Body of pancreas (tissue), 4 donors: ENCODE data around the gene IL18RAP. TPM values are rescaled to one million over a fixed set of nuclear protein-coding genes. Genes with fewer than 3 reads are reported as not detected.

Experiments used
- ATAC-seq: fragments of 150-250 bp; one replicate; pipeline ENCODE4 v1.9.1; 2016
- DNase-seq, 4 donors: peaks; one replicate each; pipeline ENCODE4 v3.0.0-alpha.2; 2019
- H3K27ac ChIP-seq, 4 donors: fragments of 200-600 bp; sonication (generic); 1 replicate in 3 of 4; 2 replicates in 1 of 4; pipeline versions ENCODE4 v1.5.1 to v1.6.1; 2016 to 2019; ENCODE audit warnings: mild to moderate bottlenecking in 1 of 4, mixed read lengths in 1 of 4, moderate library complexity in 1 of 4
- H3K27me3 ChIP-seq, 2 donors: fragments of 200-600 bp; sonication (generic); one replicate each; pipeline ENCODE4 v1.6.0; 2016; ENCODE audit warnings: mild to moderate bottlenecking in 1 of 2
- H3K36me3 ChIP-seq, 2 donors: fragments of 200-600 bp; sonication (generic); replicated peaks in 1 of 2; 2 replicates each; pipeline ENCODE4 v1.5.1; 2016; ENCODE audit warnings: low read depth in 2 of 2; ENCODE audit not compliant: insufficient read depth in 1 of 2
- H3K4me1 ChIP-seq: fragments of 200-600 bp; sonication (generic); one replicate; pipeline ENCODE4 v1.6.0; 2016
- H3K4me3 ChIP-seq, 2 donors: fragments of 200-600 bp; sonication (generic); 1 replicate in 1 of 2; 2 replicates in 1 of 2; pipeline ENCODE4 v1.5.1; 2016 to 2019
- H3K9me3 ChIP-seq, 3 donors: fragments of 200-600 bp; sonication (generic); 1 replicate in 2 of 3; 2 replicates in 1 of 3; pipeline ENCODE4 v1.5.1; 2016
- POLR2A ChIP-seq, 3 donors: fragments of 450-650 bp; IDR thresholded peaks; one replicate each; pipeline ENCODE4 v1.6.1; 2016; ENCODE audit warnings: antibody characterized with exemption in 3 of 3, mild to moderate bottlenecking in 2 of 3
- WGBS, 2 donors: methylation state at CpG; one replicate each; pipeline ENCODE4 v1.1.5; 2017; 5-methylcytosine and 5-hydroxymethylcytosine counted together
- intact Hi-C: fragments of 100-400 bp; cut with DNase I; formaldehyde crosslinking; loops from one replicate; pipeline ENCODE4 v1.15.1; 2023
- total RNA-seq, 2 donors: library from RNA; depleted of rRNA; stranded (reverse); fragments of >200 nt; gene quantifications; one replicate each; pipeline ENCODE4 v1.1.0, GENCODE V29; 2016
- TF ChIP-seq, protein P1 (sequence below), 7 experiments: fragments of 450-650 bp in 4 of 7; fragments of 200-600 bp in 3 of 7; sonication (generic) in 3 of 7; IDR thresholded peaks; one replicate each; pipeline ENCODE4 v1.5.1; 2016 to 2019; ENCODE audit warnings: antibody characterized with exemption in 7 of 7

IL18RAP gene
- total RNA-seq, 2 donors from 2014 or later, result 4.9 to 24.4 TPM

DNA sequence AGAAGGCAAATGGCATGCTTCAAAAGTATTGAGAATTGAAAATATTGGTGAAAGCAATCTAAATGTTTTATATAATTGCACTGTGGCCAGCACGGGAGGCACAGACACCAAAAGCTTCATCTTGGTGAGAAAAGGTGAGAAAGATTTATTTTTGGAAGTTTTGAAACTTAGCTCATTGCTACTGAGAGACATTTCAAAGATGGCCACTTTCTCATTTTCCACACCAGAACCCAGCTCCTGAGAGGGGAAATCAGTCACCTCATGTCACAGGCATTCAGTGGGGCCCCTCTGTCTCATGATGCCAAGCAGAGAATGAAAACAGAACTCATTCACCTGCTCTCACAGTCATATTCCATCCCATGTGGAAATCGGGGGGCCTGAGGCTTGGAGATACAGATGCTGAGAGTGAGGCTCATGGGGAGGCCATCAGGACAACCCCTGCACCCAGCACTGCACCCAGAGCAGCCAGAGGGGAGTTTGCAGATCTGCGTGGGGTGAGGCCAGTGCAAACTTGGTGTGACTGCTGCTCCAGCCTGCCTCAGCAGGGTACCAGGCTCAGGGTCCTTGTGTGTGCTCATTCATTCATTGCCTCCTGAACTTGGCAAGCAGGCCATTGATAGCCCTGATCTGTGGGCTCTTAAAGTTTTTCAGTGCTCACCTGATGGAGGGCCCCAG, 36.0 kb upstream of the IL18RAP start:
- peaks cover 0 to 3% (median 0%) of the 10 kb centered on the region in 3 donors for H3K9me3 ChIP-seq
- no peak for DNase-seq
- H3K4me3 ChIP-seq, result no peak overlapping the region
- intact Hi-C loops, result no loop called here
- TF ChIP-seq, protein P1, sequence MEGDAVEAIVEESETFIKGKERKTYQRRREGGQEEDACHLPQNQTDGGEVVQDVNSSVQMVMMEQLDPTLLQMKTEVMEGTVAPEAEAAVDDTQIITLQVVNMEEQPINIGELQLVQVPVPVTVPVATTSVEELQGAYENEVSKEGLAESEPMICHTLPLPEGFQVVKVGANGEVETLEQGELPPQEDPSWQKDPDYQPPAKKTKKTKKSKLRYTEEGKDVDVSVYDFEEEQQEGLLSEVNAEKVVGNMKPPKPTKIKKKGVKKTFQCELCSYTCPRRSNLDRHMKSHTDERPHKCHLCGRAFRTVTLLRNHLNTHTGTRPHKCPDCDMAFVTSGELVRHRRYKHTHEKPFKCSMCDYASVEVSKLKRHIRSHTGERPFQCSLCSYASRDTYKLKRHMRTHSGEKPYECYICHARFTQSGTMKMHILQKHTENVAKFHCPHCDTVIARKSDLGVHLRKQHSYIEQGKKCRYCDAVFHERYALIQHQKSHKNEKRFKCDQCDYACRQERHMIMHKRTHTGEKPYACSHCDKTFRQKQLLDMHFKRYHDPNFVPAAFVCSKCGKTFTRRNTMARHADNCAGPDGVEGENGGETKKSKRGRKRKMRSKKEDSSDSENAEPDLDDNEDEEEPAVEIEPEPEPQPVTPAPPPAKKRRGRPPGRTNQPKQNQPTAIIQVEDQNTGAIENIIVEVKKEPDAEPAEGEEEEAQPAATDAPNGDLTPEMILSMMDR (IDR thresholded peaks at IDR 0.05), result no peak
- TF ChIP-seq POLR2A (IDR thresholded peaks at IDR 0.05), result no peak
- no peaks in the 10 kb centered on the region for H3K36me3 ChIP-seq
- WGBS, 2 donors, result 56 to 59% methylated on average over 3 of the region's 3 CpGs
- H3K27ac ChIP-seq, result no peak overlapping the region
- no peaks in the 10 kb centered on the region for H3K27me3 ChIP-seq
- H3K4me1 ChIP-seq, result no peaks in the 10 kb centered on the region
- no peak for ATAC-seq

DNA sequence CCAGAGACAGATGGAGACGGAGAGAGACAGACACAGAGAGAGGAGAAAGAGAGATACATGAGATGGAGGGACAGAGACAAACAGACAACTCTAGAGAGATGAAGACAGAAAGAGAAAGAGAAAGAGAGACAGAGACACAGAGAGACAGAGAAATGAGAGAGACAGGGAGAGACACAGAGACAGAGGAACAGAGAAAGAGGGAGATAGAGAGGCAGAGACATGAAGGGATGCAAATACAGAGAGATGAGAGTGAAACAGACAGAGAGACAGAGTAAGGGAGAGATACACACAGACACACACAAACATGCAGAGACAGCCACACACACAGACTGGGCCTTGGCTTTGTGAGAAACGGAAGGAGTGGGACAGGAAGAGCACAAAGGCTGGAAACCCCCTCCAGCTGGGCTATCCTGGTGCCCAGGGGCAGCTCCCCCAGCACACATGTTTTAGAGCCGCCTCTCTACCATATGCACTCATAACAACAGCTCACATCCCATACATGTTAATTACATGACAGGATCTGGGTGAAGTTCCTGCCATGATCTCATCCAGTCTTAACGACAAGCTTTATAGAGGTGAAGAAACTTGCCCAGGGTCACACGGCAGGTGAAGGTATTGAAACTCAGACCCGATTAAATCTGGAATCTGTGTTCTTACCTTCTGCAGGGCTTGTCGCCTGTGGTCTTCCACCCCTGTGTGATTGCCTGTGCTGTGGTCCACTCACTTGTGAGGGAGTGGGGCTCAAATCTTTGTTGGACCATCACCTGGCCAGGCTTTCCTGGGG, 35.0 kb upstream of the IL18RAP start:
- no peak for TF ChIP-seq POLR2A (IDR thresholded peaks at IDR 0.05)
- TF ChIP-seq, protein P1 (IDR thresholded peaks at IDR 0.05), result no peak
- Histone ChIP-seq H3K27ac (no peak overlapping the region), H3K4me1 (no peaks in the 10 kb centered on the region), H3K36me3 (no peaks in the 10 kb centered on the region), H3K27me3 (no peaks in the 10 kb centered on the region), H3K9me3 (peaks cover 0 to 3% (median 0%) of the 10 kb centered on the region in 3 donors), H3K4me3 (no peak overlapping the region)
- ATAC-seq (no peak), DNase-seq (no peak)
- intact Hi-C loops, result no loop called here
- WGBS, 2 donors, result 69 to 76% methylated on average over 7 of the region's 7 CpGs

DNA sequence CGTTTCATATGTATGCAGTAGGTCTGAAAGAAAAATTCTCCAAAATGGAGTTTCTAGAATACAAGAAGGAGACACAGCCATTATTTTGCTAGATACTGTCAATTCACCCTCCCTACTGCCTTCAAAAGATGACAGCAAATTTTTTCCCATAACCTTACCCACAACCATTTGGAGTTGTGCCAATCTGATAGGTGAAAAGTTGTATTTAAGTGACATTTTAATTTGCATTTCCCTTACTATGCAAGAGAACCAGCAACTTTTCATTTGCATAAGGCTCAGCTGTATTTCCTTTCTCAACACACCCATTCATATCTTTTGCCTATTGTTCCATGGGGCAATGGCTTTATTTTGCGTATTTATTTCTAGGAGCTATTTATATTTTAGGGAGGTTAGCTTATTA, 31.4 kb upstream of the IL18RAP start:
- TF ChIP-seq, protein P1 (IDR thresholded peaks at IDR 0.05), result no peak
- TF ChIP-seq POLR2A (IDR thresholded peaks at IDR 0.05), result no peak
- DNase-seq (no peak), ATAC-seq (no peak)
- Histone ChIP-seq H3K27me3 (no peaks in the 10 kb centered on the region), H3K27ac (no peak overlapping the region), H3K4me3 (no peak overlapping the region), H3K36me3 (no peaks in the 10 kb centered on the region), H3K4me1 (no peaks in the 10 kb centered on the region), H3K9me3 (no peaks in the 10 kb centered on the region)
- 75% methylated on average over 2 of the region's 2 CpGs for WGBS, 2 donors
- intact Hi-C loops, result no loop called here

DNA sequence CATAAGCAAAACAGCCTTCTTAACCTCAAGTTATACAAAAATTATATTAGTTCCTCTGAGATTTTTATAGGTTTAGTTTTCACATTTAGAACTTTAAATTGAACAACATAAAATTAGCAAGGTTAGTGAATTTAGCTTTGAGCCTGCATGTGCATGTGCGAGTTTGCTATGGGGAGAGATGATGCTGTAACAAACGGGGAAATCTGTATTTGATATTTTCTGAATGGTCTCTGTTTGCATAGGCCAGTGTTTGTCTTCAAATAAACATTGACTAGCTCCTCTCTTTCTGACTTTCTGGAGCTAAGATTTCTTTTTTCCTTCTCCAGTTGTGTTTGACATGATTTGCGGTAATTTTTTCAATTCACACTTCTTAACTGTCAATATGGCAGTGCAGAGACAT, 30.9 kb upstream of the IL18RAP start:
- no peaks in the 10 kb centered on the region for H3K9me3 ChIP-seq
- H3K4me3 ChIP-seq, result no peak overlapping the region
- intact Hi-C loops, result no loop called here
- no peaks in the 10 kb centered on the region for H3K27me3 ChIP-seq
- no peak for ATAC-seq
- H3K27ac ChIP-seq, result no peak overlapping the region
- no peak for TF ChIP-seq POLR2A (IDR thresholded peaks at IDR 0.05)
- TF ChIP-seq, protein P1 (IDR thresholded peaks at IDR 0.05), result no peak
- no peak for DNase-seq
- no peaks in the 10 kb centered on the region for H3K36me3 ChIP-seq
- WGBS, 2 donors, result 49 to 74% methylated on average over 3 of the region's 3 CpGs
- no peaks in the 10 kb centered on the region for H3K4me1 ChIP-seq
